NCI-H82 (cell line): ENCODE results near the gene HIPK3.
"Not testable (repeated sequence)": the region's sequence is repeated elsewhere in the genome, so short reads cannot be mapped to it uniquely, and the experiment has no call there.

Source experiments
- DNase-seq: peaks from one replicate; lab custom pipeline; 2025; lab: John Stamatoyannopoulos, UW

The HIPK3 gene

GRCh38 chr11:33257160-33257896, at the start of gene HIPK3:
Gene HIPK3 (plus strand): TSS chr11:33257381.
- peak; percentile 85 for DNase-seq

- DNase-seq: no peak
Measured at GRCh38 chr11:33207408-33207985, 49.7 kb upstream of the HIPK3 start.

DNA sequence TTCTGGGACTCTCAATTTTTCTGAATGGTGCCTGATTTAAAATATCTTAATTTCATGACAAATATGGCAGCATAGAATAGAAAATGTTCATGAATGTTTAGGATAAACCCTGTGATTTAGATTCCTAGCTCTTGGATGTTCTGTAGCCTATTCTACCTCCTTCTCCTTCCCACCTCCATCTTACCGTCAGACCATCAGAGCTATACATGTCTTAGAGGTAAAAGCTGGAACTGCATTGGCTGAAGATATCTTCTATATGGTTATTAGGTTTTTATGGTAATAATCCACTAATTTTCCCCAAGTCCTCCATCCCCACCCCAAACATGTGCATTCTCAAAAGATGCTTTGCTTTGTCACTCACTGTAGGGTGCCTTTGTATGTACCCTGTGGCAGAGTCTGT, 49.0 kb upstream of the HIPK3 start:
- no peak for DNase-seq

GRCh38 chr11:33211153-33211552, 46.0 kb upstream of the HIPK3 start:
- DNase-seq: no peak

DNA sequence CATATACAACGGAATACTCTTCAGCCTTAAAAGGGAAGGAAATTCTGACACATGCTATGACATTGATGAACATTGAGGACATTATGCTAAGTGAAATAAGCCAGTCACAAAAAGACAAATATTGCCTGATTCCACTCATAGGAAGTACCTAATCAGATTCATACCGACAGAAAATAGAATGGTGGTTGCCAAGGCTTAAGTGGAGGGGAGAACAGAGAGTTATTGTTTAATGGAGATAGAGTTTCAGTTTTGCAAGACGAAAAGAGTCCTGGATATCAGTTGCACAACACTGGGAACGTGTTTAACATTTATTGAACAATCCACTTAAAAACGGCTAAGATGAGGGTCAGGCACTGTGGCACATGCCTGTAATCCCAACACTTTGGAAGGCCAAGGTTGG, 45.6 kb upstream of the HIPK3 start:
- no peak for DNase-seq

- no peak for DNase-seq
Measured at GRCh38 chr11:33214187-33214586, 43.0 kb upstream of the HIPK3 start.

DNA sequence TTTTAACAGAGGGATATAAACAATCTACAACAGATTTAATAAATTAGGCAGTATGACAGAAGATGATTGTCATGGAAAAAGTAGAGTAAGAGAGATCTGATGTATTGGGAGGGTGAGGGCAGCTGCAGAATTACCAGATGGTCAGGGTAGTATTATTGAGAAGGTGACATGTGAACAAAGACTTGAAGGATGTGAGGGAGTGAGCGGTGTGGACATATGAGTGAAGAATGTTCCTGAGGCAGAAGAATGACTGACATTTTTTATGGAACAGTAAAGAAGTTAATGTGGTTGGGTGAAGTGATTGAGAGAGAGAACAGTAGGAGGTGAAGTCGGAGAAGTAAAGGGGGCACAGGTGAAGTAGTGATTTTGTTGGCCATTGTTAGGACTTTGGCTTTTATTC, 42.4 kb upstream of the HIPK3 start:
- no peak for DNase-seq

GRCh38 chr11:33216676-33217075, 40.5 kb upstream of the HIPK3 start:
- DNase-seq: not testable (repeated sequence)

DNA sequence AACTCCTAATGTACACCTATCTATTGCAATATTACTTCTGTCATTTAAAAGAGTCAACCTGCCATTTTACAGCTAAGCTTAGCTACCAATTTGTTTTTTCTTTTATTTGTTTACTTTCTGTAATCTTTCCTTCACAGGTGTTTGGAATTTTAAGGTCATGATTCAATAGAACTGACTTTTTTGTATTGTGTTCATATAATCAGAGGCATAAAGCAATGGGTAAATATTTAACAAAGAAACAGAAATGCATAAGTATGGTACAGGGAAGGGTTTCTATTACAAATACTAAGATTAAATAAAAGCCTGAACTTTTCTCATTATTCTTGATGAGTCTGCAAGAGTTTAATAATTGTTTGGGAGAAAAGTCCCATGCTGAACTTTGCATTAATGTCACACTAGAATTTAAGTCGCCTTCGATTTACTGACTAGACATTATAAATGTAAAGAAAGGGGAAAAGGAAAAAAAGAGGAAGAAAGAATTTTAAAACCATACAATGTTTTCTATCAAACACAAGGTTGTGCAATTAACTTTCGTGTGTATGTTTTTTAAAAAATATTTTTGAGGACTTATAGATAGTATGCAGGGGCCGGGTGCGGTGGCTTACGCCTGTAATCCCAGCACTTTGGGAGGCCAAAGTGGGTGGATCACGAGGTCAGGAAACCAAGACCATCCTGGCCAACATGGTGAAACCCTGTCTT, 35.0 kb upstream of the HIPK3 start:
- DNase-seq: no peak

- no peak for DNase-seq
Measured at GRCh38 chr11:33225371-33225770, 31.8 kb upstream of the HIPK3 start.

GRCh38 chr11:33227578-33228261, 29.5 kb upstream of the HIPK3 start:
- no peak for DNase-seq

GRCh38 chr11:33234397-33235190, 22.6 kb upstream of the HIPK3 start:
- no peak for DNase-seq

DNA sequence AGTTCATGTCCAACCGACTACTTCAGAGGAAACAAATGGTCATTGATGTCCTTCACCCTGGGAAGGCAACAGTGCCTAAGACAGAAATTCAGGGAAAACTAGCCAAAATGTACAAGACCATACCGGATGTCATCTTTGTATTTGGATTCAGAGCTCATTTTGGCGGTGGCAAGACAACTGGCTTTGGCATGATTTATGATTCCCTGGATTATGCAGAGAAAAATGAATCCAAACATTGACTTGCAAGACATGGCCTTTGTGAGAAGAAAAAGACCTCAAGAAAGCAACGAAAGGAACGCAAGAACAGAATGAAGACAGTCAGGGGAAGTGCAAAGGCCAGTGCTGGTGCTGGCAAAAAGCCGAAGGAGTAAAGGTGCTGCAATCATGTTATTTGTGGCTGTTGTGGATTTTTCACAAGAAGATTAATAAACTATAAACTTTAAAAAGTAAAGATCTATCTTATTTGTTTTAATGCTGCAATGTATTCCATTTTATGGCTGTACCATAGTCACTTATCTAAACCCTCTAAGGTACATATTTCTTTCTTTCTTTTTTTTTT, 20.1 kb upstream of the HIPK3 start:
- no peak for DNase-seq

DNA sequence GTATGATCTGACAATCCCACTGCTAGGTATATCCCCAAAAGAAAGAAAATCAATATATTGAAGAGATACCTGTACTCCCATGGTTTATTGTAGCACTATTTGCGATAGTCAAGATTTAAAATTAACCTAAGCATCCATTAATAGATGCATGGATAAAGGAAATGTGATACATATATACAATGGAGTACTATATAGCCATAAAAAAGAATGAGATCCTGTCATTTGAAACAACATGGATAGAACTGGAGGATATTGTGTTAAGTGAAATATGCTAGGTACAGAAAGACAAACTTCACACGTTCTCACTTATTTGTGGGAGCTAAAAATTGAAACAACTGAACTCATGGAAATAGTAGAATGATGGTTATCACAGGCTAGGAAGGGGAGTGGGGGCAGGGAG, 14.6 kb upstream of the HIPK3 start:
- no peak for DNase-seq

GRCh38 chr11:33243654-33244053, 13.5 kb upstream of the HIPK3 start:
- DNase-seq: not testable (repeated sequence)

DNA sequence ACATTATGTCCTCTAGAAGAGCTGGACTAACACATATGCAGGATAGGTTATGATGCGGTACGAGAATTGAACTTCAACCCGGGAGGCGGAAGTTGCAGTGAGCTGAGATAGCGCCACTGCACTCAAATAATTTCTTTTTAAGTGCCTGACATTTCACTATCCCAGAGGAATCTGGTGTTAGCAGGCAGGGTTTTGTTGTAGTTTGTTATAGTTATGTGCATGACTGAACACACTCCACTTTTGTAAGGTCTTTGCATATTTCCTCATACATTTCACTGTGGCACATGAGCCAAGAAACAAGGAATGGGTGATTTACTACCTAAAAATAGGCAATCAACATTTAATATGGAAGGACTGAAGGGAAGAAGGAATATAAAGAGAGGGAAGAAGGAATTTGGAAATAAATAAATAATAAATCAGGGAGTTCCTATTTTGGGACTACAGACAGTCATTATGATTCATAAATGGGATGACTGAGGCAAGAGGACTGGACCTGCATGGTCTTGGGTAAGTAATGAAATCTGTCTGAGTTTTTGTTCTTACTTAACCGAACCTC, 8.7 kb upstream of the HIPK3 start:
- no peak for DNase-seq

DNA sequence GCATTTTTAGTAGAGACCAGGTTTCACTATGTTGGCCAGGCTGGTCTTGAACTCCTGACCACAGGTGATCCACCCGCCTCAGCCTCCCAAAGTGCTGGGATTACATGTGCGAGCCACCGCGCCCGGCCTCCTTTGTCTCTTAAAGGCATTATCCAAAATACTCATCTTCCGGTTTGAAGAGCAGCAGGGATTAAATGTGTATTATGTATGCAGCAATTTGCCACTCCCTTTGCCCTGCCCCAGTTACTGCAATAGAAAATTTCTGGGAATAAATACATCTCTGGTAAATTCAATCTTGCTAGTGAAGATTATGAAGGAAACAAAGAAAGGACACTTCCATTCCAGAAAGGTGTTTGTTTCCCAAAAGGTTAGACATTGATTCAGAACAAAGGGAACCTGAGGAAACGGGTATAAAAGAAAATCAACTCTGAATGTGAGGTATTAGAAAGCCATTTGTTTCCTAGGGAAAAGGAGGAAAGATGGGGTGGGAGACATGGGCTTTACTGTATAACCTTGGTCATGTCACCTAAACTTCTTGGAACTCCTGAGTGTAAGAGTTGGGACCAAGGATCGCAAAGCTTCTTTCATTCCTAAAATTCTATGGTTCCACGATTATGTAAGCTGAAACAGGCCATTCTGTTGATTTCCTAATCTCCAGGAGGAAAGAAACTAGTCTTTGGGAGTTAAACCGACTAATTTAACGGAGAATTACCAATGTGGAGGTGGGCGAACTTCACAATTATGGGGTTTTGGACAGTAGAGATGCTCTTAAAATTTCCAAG, 959 bp upstream of the HIPK3 start:
- DNase-seq: peak; percentile 77

GRCh38 chr11:33256813-33257159, 395 bp upstream of the HIPK3 start:
- DNase-seq: no peak

GRCh38 chr11:33257897-33258630, 883 bp downstream of the HIPK3 start:
- peak; percentile 85 for DNase-seq
